Keratinocyte (primary cell): ENCODE data around the gene POMT1.

Experiments
- EZH2 ChIP-seq: IDR thresholded peaks from one replicate; pipeline ENCODE4 v1.6.1; 2012; ENCODE audit warnings: inconsistent platforms, mild to moderate bottlenecking, low read length, moderate library complexity
- TF ChIP-seq, protein P1 (sequence below), 3 experiments: IDR thresholded peaks in 1 of 3; conservative IDR thresholded peaks in 1 of 3; optimal IDR thresholded peaks in 1 of 3; 2 replicates in 2 of 3; 3 replicates in 1 of 3; pipeline versions ENCODE3 to v1.5.1; 2011; ENCODE audit warnings: low read length in 3 of 3, mild to moderate bottlenecking in 3 of 3, moderate library complexity in 2 of 3, control low read depth in 1 of 3, inconsistent platforms in 1 of 3; ENCODE audit not compliant: insufficient read depth in 2 of 3; ENCODE audit errors: extremely low read depth in 1 of 3

DNA sequence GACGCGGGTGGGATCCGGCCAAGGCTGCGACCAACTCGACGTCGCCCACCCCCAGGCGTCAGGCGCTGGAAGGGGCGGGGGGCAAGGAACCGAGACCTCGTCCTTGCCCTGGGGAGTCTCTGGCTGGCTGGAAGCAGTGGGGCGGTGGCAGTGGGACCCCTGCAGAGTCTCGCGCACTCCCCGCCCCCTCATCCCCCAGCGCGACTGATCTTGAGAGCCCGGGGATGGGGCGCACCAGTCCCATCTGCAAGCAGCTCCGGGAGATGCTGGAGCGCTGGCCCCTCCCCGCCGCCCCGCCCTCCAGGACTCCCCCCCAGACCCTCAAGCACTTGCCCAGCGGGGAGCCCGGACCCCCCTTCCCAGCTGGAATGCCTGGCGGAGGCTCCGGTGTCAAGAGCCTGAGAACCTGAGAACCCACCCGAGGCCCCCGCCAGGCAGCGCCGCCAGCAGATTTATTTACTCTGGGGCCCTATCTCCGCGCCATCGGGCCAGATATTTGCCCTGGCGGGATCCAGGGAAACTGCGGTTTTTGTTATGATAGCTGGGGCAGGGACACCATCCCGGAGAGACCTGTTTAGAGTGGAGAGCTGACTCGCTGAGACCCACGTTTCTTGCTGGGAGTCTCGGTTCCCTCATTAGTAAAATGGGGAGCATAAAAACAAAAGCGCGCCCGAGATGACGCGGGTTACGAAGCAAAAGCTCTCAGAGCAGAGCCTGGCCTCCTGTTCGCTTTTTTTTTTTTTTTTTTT is 43.8 kb downstream of the POMT1 start:
- TF ChIP-seq, protein P1, sequence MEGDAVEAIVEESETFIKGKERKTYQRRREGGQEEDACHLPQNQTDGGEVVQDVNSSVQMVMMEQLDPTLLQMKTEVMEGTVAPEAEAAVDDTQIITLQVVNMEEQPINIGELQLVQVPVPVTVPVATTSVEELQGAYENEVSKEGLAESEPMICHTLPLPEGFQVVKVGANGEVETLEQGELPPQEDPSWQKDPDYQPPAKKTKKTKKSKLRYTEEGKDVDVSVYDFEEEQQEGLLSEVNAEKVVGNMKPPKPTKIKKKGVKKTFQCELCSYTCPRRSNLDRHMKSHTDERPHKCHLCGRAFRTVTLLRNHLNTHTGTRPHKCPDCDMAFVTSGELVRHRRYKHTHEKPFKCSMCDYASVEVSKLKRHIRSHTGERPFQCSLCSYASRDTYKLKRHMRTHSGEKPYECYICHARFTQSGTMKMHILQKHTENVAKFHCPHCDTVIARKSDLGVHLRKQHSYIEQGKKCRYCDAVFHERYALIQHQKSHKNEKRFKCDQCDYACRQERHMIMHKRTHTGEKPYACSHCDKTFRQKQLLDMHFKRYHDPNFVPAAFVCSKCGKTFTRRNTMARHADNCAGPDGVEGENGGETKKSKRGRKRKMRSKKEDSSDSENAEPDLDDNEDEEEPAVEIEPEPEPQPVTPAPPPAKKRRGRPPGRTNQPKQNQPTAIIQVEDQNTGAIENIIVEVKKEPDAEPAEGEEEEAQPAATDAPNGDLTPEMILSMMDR (optimal IDR thresholded peaks at IDR 0.05 in 1 of 3, IDR thresholded peaks at IDR 0.05 in 1 of 3, conservative IDR thresholded peaks at IDR 0.05 in 1 of 3; ENCODE audit: extremely low read depth in 1 of 3, insufficient read depth in 2 of 3, low read length in 3 of 3), result no peak
- TF ChIP-seq EZH2, result peak; percentile 73
